ENCODE data around the gene CALU. TPM values are rescaled to one million over a fixed set of nuclear protein-coding genes. Genes with fewer than 3 reads are reported as not detected.

Gene CALU
- total and polyA plus RNA-seq, 2 experiments from 2014 or later, result 136 to 179 TPM

- no peak for ATAC-seq
- H4K20me1 ChIP-seq (replicated peaks; ENCODE audit: insufficient read depth), result no peaks in the 10 kb centered on the region
- no peak overlapping the region for H3K27ac ChIP-seq (ENCODE audit: low read depth)
- TF ChIP-seq CTCF (conservative IDR thresholded peaks at IDR 0.05; ENCODE audit: low read depth in 2 of 2), result no peak
- no peak for TF ChIP-seq JUNB (IDR thresholded peaks at IDR 0.05; ENCODE audit: unreplicated experiment)
- no peak for TF ChIP-seq STAT1 (IDR thresholded peaks at IDR 0.05; ENCODE audit: unreplicated experiment)
- no peak for TF ChIP-seq EZH2 (IDR thresholded peaks at IDR 0.05; ENCODE audit: low read depth, unreplicated experiment)
- TF ChIP-seq ETS1 (IDR thresholded peaks at IDR 0.05), result no peak
- no peak for TF ChIP-seq NANOG (IDR thresholded peaks at IDR 0.05; ENCODE audit: borderline replicate concordance)
- no peak for TF ChIP-seq ZNF462 (CRISPR knock-in tag; IDR thresholded peaks at IDR 0.05)
- TF ChIP-seq REST (IDR thresholded peaks at IDR 0.05; ENCODE audit: unreplicated experiment), result no peak
- TF ChIP-seq CREB1 (CRISPR knock-in tag; IDR thresholded peaks at IDR 0.05; ENCODE audit: low read depth), result no peak
- TF ChIP-seq EZH2phosphoT487 (IDR thresholded peaks at IDR 0.05; ENCODE audit: unreplicated experiment), result no peak
- no peak for TF ChIP-seq ZNF331 (CRISPR knock-in tag; IDR thresholded peaks at IDR 0.05; ENCODE audit: low read depth)
- no peak for TF ChIP-seq ZNF114 (CRISPR knock-in tag; IDR thresholded peaks at IDR 0.05)
- no peak for TF ChIP-seq POLR2AphosphoS5 (IDR thresholded peaks at IDR 0.05; ENCODE audit: low read depth)
- H3K4me2 ChIP-seq, result no peak overlapping the region
- H2AFZ ChIP-seq, result no peak overlapping the region
- no peak overlapping the region for H3K27ac Mint-ChIP-seq
- H3K4me1 Mint-ChIP-seq, result peaks cover 22% of the 10 kb centered on the region
- H3K4me3 Mint-ChIP-seq, result no peak overlapping the region
- H3K4me1 ChIP-seq (ENCODE audit: insufficient read depth), result peaks cover 6% of the 10 kb centered on the region
- H3K36me3 ChIP-seq (ENCODE audit: insufficient read depth), result no peaks in the 10 kb centered on the region
- peaks cover 13% of the 10 kb centered on the region for H3K27me3 Mint-ChIP-seq (ENCODE audit: insufficient read depth, low read depth, poor library complexity)
- H3K9me2 ChIP-seq (ENCODE audit: insufficient read depth), result no peaks in the 10 kb centered on the region
- DNase-seq (ENCODE audit: low spot score), result no peak
- peaks cover 4% of the 10 kb centered on the region; the same call in 1 of the 3 replicates for H3K36me3 Mint-ChIP-seq (ENCODE audit: low read depth)
- no peak overlapping the region for H3K4me3 ChIP-seq
- 0 out of 2 replicates have a peak, but pooled peaks cover 3% of the 10 kb centered on the region for H3F3A ChIP-seq (replicated peaks; ENCODE audit: low read depth)
- no peaks in the 10 kb centered on the region for H3K79me2 ChIP-seq (replicated peaks; ENCODE audit: insufficient read depth)
- no peaks in the 10 kb centered on the region for H3K27me3 ChIP-seq (ENCODE audit: insufficient read depth)
- H3K9me3 Mint-ChIP-seq, result peaks cover 6% of the 10 kb centered on the region; the same call in 2 of the 3 replicates
Observed at GRCh38 chr7:128785738-128786137, 46.6 kb downstream of the CALU start.

Data from GM23338 (cell line).